A549 treated with AZD9567 at 1 μM for 4 hours (cell line): ENCODE results near the gene GINS3. TPM values are rescaled to one million over a fixed set of nuclear protein-coding genes. Genes with fewer than 3 reads are reported as not detected.

Experiments used
- total RNA-seq: library from RNA; stranded (reverse); fragments of 200-300 nt; extraction: Qiagen RNA extraction; gene quantifications from 5 replicates; pipeline ENCODE4 v1.2.3, GENCODE V29; 2022; ENCODE audit not compliant: insufficient read depth

GINS3 gene
- total RNA-seq, result 19.5 to 21.3 TPM (median 19.9 TPM) in 5 replicates

DNA sequence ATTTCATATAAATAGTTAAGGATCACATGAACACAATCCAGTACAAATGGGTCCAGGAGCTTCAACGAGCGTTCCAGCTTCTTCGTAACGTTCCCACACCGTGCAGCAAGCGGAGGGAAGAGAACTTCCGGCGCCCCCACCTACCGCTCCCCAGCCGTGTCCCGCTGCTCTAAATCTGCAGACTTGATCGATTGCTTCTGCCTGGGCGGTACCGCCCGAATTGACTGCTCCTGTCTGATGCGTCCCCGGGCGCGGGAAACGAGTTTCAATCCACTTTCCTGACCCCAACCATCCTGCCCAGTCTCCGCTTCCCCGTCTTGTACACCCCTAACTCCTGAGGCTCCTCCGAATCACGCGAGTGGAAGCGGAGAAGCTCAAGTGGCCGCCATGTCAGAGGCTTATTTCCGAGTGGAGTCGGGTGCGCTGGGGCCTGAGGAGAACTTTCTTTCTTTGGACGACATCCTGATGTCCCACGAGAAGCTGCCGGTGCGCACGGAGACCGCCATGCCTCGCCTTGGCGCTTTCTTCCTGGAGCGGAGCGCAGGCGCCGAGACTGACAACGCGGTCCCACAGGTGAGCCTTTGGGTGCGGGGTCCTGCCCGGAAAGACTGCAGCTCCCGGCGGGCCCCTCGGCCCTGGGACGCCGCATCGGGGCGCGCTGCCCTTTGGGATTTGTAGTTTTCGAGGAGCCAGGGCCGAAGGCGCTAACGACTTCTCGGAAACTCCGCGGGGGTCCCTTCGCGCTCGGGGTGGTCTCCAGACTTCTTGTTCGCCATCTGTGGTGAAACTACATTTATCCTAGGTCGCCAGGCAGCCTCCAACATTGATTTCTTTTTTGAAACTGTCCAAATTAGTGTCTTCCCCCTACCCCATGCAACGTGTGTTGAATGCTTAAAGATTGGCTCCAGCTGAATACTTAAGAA, at the start of gene GINS3:
Gene GINS3 (plus strand): TSS at position 257 of the 923 bp plus-strand sequence. CDS start 131 bp downstream, at position 388.

Other genes starting within 250 kb of the GINS3 start
- 51.2 to 76.0 TPM (median 53.3 TPM) in 5 replicates for gene CSNK2A2, start 194.4 kb upstream of the GINS3 start, total RNA-seq
- not detected in 5 replicates for gene PRSS54, start 97.4 kb upstream of the GINS3 start, total RNA-seq
- 20.1 to 31.8 TPM (median 23.7 TPM) in 5 replicates for gene NDRG4, start 107.7 kb downstream of the GINS3 start, total RNA-seq
- gene SETD6, start 123.0 kb downstream of the GINS3 start, total RNA-seq, result 10.8 to 17.1 TPM (median 16.9 TPM) in 5 replicates
- 107 to 186 TPM (median 119 TPM) in 5 replicates for gene CNOT1, start 237.4 kb downstream of the GINS3 start, total RNA-seq